ENCODE data around the gene AGTRAP.

AGTRAP gene

DNA sequence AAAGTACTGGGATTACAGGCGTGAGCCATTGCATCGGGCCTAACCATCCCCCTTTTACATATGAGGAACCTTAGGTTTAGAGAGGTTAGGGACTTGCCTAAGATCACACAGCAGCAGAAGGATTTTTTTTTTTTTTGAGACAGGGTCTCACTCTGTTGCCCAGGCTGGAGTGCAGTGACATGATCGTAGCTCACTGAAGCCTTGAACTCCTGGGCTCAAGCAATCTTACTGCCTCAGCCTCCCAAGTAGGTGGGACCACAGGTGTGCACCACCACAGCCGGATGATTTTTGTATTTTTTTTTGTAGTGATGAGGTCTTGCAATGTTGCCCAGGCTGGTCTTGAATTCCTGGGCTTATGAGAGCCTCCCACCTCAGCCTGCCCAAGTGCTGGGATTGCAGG is 23.9 kb downstream of the AGTRAP start:
- no peak for DNase-seq (ENCODE audit: low read depth, low spot score)
- POLR2A ChIA-PET, result no interaction called here
- CTCF ChIA-PET, result no interaction called here
- H3K4me3 ChIP-seq (ENCODE audit: low read depth, low read length), result no peak overlapping the region
- TF ChIP-seq, protein P1, sequence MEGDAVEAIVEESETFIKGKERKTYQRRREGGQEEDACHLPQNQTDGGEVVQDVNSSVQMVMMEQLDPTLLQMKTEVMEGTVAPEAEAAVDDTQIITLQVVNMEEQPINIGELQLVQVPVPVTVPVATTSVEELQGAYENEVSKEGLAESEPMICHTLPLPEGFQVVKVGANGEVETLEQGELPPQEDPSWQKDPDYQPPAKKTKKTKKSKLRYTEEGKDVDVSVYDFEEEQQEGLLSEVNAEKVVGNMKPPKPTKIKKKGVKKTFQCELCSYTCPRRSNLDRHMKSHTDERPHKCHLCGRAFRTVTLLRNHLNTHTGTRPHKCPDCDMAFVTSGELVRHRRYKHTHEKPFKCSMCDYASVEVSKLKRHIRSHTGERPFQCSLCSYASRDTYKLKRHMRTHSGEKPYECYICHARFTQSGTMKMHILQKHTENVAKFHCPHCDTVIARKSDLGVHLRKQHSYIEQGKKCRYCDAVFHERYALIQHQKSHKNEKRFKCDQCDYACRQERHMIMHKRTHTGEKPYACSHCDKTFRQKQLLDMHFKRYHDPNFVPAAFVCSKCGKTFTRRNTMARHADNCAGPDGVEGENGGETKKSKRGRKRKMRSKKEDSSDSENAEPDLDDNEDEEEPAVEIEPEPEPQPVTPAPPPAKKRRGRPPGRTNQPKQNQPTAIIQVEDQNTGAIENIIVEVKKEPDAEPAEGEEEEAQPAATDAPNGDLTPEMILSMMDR (IDR thresholded peaks at IDR 0.05; ENCODE audit: insufficient read depth, low read length, missing control alignments), result no peak

- ChIA-PET CTCF (no interaction called here), POLR2A (no interaction called here)
- no peak overlapping the region for H3K4me3 ChIP-seq (ENCODE audit: low read depth, low read length)
- TF ChIP-seq, protein P1 (IDR thresholded peaks at IDR 0.05; ENCODE audit: insufficient read depth, low read length, missing control alignments), result no peak
- DNase-seq (ENCODE audit: low read depth, low spot score), result no peak
These were observed 25.3 kb downstream of the AGTRAP start for GRCh38 chr1:11761285-11761684.

DNA sequence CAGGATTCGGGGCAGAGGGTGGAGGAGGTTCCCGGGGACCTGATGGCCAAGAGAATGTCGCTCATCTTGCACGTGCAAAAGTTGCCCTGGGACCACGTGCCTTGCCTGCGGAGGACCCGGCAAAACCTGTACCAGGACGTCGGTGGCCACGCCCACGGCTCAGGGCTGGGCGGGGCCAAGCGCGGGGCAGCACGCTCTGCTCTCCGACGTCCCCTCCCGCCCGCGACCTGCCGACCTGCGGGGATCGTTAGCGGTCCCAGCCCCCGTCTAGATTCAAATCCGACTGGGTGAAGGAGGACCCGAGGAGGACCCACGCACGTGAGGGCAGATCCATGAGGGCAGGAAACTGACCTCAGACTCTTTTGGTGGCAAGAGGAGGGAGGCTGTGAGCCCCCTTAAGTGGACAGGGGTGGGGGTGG is 26.1 kb downstream of the AGTRAP start, which contains the start of gene C1orf167:
C1orf167 (plus strand) TSS at position 206 of the 419 bp plus-strand sequence. CDS start 2,208 bp downstream, outside the sequence.
- POLR2A ChIA-PET, result no interaction called here
- no peak for DNase-seq (ENCODE audit: low read depth, low spot score)
- TF ChIP-seq, protein P1 (IDR thresholded peaks at IDR 0.05; ENCODE audit: insufficient read depth, low read length, missing control alignments), result no peak
- H3K4me3 ChIP-seq (ENCODE audit: low read depth, low read length), result no peak within 1 kb of the TSS
- CTCF ChIA-PET, result no interaction called here

DNA sequence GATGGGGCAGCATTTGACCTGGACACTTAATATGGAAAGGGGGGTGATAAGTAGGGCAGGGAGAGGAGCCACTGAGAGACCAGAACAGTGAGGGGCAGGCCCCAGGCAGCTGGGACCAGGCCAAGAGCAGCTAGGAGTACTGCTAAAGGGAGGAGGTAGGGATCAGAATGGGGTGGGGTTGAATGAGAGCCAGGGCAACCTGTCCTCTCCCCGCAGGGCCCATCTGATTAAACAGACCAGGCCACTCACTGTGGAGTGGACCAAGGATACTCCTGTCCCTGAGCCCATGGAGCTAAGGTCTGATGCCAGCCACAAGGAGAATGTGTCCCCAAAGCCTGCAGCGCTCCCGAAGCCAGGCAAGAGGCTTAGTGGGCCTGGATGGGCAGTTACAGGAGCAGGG is 28.2 kb downstream of the AGTRAP start:
- H3K4me3 ChIP-seq (ENCODE audit: low read depth, low read length), result no peak overlapping the region
- ChIA-PET POLR2A (no interaction called here), CTCF (interaction anchor here (1.6 kb wide), 1 partner anchor 45 kb away, joined by 4 read pairs; no protein-coding TSS in a partner anchor)
- TF ChIP-seq, protein P1 (IDR thresholded peaks at IDR 0.05; ENCODE audit: insufficient read depth, low read length, missing control alignments), result no peak
- no peak for DNase-seq (ENCODE audit: low read depth, low spot score)

DNA sequence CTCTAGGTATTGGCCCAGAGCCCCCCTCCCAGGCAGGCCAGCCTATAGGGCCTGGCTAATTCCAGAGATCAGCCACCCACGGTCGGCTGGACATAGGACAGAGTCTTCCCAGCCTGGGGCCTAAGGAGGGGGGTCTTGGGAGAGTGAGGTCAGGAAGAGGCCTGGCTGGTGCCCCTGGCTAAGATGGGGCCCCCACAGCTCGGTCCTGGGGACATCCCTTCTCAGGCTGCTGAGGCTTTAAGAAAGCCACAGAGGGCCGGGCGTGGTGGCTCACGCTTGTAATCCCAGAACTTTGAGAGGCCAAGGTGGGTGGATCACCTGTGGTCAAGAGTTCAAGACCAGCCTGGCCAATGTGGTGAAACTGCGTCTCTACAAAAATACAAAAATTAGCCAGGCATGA is 28.6 kb downstream of the AGTRAP start:
- DNase-seq (ENCODE audit: low read depth, low spot score), result no peak
- H3K4me3 ChIP-seq (ENCODE audit: low read depth, low read length), result no peak overlapping the region
- TF ChIP-seq, protein P1 (IDR thresholded peaks at IDR 0.05; ENCODE audit: insufficient read depth, low read length, missing control alignments), result no peak
- POLR2A ChIA-PET, result no interaction called here
- CTCF ChIA-PET, result interaction anchor here (1.6 kb wide), 1 partner anchor 45 kb away, joined by 4 read pairs; no protein-coding TSS in a partner anchor

GRCh38 chr1:11765661-11766428 is 29.9 kb downstream of the AGTRAP start:
- H3K4me3 ChIP-seq (ENCODE audit: low read depth, low read length), result no peak overlapping the region
- ChIA-PET CTCF (interaction anchor here (1.6 kb wide), 1 partner anchor 47 kb away, joined by 4 read pairs; no protein-coding TSS in a partner anchor), POLR2A (no interaction called here)
- DNase-seq (ENCODE audit: low read depth, low spot score), result no peak
- TF ChIP-seq, protein P1 (IDR thresholded peaks at IDR 0.05; ENCODE audit: insufficient read depth, low read length, missing control alignments), result no peak

Measured in AG04449 (cell line).